ENCODE data around the gene RAPGEF1.

Gene RAPGEF1

DNA sequence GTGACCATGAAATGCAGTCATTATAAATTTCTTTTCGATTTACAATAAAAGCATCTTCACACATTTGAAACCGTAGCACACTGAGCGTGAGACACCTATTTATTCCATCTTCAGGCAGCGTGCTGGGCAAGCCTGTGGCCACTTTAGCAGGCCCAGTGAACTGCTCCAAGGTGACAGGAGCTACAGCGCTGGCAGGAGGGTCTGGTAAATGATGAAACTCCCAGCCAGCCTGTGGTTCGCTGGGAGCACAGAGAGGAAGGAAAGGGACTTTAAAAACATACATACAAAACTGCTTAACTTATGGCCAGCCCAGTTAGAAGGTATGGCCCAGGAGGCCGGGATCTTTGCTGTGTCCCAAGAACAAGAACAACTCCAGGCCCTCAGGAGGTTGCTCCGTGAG, 5.1 kb downstream of the RAPGEF1 start:
- TF ChIP-seq, protein P1, sequence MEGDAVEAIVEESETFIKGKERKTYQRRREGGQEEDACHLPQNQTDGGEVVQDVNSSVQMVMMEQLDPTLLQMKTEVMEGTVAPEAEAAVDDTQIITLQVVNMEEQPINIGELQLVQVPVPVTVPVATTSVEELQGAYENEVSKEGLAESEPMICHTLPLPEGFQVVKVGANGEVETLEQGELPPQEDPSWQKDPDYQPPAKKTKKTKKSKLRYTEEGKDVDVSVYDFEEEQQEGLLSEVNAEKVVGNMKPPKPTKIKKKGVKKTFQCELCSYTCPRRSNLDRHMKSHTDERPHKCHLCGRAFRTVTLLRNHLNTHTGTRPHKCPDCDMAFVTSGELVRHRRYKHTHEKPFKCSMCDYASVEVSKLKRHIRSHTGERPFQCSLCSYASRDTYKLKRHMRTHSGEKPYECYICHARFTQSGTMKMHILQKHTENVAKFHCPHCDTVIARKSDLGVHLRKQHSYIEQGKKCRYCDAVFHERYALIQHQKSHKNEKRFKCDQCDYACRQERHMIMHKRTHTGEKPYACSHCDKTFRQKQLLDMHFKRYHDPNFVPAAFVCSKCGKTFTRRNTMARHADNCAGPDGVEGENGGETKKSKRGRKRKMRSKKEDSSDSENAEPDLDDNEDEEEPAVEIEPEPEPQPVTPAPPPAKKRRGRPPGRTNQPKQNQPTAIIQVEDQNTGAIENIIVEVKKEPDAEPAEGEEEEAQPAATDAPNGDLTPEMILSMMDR (conservative IDR thresholded peaks at IDR 0.05; ENCODE audit: low read depth, low read length): no peak
- no peak for DNase-seq (ENCODE audit: low read depth)
- no peak overlapping the region for H3K4me3 ChIP-seq (ENCODE audit: low read depth, low read length)

DNA sequence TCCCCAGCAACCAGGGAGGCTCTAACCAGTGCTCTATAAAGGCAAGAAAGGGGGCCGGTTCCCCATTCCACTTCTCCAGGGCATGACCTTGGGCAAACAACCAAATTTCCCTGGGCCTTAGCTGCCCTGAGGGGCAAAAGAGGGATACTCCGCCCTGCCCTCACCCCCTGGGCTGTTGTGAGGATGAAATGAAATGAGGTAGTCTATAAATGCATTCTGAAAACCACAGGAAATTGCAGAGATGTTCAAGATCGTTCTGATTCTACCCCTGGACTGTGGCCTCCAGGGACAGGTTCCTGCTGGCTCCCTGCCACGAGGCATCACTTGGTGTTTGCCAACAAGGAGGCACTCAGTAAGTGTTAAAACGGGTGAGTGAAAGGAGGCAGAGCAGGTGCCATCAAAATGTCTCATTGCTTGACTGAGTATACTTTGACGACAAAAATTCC, 5.7 kb downstream of the RAPGEF1 start:
- no peak for DNase-seq (ENCODE audit: low read depth)
- TF ChIP-seq, protein P1 (conservative IDR thresholded peaks at IDR 0.05; ENCODE audit: low read depth, low read length): no peak
- no peak overlapping the region for H3K4me3 ChIP-seq (ENCODE audit: low read depth, low read length)

DNA sequence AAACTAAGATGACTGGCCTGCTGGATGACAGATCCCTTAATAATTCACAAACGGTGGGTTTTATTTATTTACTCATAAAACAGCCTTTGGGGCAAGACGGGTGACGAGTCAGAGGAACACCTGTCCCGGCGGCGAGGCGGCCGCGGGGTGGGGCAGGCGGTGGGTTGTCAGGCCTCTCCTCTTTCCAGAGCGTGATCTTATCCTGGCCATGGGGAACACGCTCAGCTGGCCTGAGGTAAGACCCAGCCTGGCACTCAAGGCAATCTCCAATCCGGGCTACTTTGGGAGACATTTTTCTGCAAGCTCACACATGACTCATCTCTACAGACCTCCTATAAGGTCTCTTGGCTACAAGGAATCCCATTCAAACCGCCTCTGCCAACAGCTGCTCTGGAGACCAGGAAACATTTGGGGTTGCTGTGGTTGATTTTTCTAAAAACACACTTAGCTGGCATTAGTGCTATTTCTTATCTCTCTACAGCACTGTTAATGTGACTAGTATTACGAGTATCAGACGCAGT, 6.3 kb downstream of the RAPGEF1 start:
- peak overlapping the region; percentile 28 for H3K4me3 ChIP-seq (ENCODE audit: low read depth, low read length)
- TF ChIP-seq, protein P1 (conservative IDR thresholded peaks at IDR 0.05; ENCODE audit: low read depth, low read length): no peak
- DNase-seq (ENCODE audit: low read depth): peak; percentile 92

DNA sequence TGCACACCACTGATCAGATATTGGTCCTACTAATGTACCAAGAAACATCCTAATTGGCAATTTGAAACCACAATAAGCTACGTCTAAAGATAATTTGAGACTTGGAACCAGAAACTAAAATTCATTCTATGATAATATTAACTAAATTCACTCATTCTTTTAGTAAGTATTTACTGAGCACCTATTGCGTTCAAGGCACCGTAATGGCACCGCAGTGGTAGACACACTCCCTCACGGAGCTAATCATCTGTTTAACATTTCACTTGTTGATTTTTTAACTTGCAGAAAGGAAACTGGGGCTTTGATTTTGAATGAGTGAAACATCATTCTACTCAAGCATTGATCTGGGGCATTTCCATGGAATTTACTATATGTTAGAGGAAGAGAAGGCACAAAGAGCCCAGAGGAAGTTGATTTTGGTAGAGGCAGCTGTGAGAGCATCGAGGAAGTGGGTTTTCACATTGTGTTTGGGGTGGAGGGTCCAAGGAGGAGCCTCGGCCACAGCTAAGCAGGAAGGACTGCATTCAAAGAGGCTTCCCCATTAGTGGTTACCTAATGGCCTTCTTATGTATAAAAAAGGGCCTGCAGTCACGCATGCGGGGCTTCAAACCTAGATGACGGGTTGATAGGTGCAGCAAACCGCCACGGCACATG, 7.1 kb downstream of the RAPGEF1 start:
- H3K4me3 ChIP-seq (ENCODE audit: low read depth, low read length): no peak overlapping the region
- TF ChIP-seq, protein P1 (conservative IDR thresholded peaks at IDR 0.05; ENCODE audit: low read depth, low read length): no peak
- no peak for DNase-seq (ENCODE audit: low read depth)

DNA sequence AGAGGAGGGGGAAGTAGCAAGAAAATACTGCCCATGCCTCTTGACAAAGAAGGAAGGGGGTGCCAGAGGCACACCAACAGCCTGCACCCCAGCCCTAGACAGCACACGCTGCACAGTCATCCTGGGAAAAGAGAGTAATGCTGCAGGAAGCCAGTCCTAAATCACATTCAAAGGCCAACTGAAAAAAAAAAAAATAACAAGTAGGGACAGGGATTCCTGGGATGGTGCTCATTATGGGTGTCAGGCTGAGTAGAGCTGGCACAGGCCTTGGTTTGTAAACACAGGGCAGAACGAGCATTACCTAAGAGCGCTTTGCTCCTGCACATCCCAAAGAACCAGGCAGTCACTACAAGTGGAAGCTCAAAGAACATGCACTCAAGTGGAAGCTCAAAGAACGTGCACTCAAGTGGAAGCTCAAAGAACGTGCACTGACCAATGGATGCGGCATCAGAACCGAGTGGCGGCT, 7.8 kb downstream of the RAPGEF1 start:
- no peak overlapping the region for H3K4me3 ChIP-seq (ENCODE audit: low read depth, low read length)
- no peak for DNase-seq (ENCODE audit: low read depth)
- TF ChIP-seq, protein P1 (conservative IDR thresholded peaks at IDR 0.05; ENCODE audit: low read depth, low read length): no peak

DNA sequence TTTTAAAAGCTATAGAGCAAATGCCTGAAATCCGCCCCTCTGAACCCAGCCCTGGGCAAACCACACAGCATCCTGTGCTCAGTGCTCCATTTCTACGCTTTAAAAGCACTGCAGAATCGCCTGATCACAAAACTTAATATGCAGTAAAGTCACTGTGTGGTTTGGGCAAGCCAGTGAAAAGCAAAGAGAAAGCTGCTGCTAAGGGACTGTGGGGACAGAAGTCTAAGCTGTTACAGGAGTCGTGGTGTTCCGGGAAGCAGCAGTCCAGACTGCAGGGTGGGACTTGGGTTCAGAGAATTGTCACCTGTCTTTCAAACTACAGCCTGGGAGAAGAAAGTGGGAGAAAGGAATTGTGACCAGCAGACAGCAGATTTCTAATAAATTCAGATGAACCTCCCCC, 8.2 kb downstream of the RAPGEF1 start:
- no peak overlapping the region for H3K4me3 ChIP-seq (ENCODE audit: low read depth, low read length)

More for the DNA sequence above, 8.2 kb downstream of the RAPGEF1 start:
- TF ChIP-seq, protein P1 (conservative IDR thresholded peaks at IDR 0.05; ENCODE audit: low read depth, low read length): no peak
- DNase-seq (ENCODE audit: low read depth): no peak
